Measurements from ENCODE around the gene EPB41L2.

DNA sequence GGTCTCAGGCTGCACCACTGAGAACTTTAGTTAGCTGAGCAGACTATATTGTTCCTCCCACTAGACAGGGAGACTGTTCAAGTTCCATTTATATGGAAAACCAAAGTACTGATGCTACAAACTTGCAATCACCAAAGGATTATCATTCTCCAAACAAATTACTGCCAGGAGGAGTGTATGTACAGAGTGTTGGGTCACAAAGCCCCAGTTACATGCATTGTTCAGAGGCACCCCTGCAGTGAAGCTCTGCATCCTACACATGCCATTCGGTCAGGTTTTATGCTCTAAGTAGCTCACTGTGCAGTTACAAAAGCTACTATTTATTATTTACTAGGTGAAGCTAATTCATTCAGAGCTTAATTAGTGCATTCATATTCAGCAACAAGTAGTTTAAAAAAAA is 160.0 kb downstream of the EPB41L2 start:
- TF ChIP-seq EZH2 (IDR thresholded peaks at IDR 0.05; ENCODE audit: insufficient read depth, poor library complexity, severe bottlenecking) (no peak), EZH2phosphoT487 (IDR thresholded peaks at IDR 0.05; ENCODE audit: insufficient read depth, low read depth) (no peak)
